Fibroblast of lung (primary cell): ENCODE results near the gene MS4A15. TPM values are rescaled to one million over a fixed set of nuclear protein-coding genes. Genes with fewer than 3 reads are reported as not detected.

ENCODE experiments used
- DNase-seq, 2 donors: peaks; one replicate each; pipeline versions ENCODE4 v3.0.0 to v3.0.0-alpha.2; 2010; ENCODE audit warnings: low read depth in 2 of 2
- H2AFZ ChIP-seq: 2 replicates; pipeline ENCODE4 v1.5.1; 2012; ENCODE audit warnings: low read length, control low read depth, inconsistent platforms
- H3K27ac ChIP-seq: 2 replicates; pipeline ENCODE4 v1.5.1; 2011; ENCODE audit warnings: low read length, control low read depth; ENCODE audit not compliant: insufficient read depth
- H3K27me3 ChIP-seq: 2 replicates; pipeline ENCODE4 v1.5.1; 2011; ENCODE audit warnings: mild to moderate bottlenecking, low read length; ENCODE audit not compliant: control insufficient read depth, insufficient read depth
- H3K36me3 ChIP-seq: 2 replicates; pipeline ENCODE4 v1.5.1; 2011; ENCODE audit warnings: low read length; ENCODE audit not compliant: control insufficient read depth, insufficient read depth
- H3K4me1 ChIP-seq: 2 replicates; pipeline ENCODE4 v1.5.1; 2011; ENCODE audit warnings: low read length; ENCODE audit not compliant: control insufficient read depth, insufficient read depth; ENCODE audit errors: extremely low read depth
- H3K4me2 ChIP-seq: 2 replicates; pipeline ENCODE4 v1.5.1; 2011; ENCODE audit warnings: low read length, control low read depth; ENCODE audit not compliant: insufficient read depth; ENCODE audit errors: extremely low read depth
- H3K4me3 ChIP-seq, 4 experiments: fragments of 200-600 bp in 1 of 4; sonication (generic) in 1 of 4; replicated peaks in 1 of 4; 2 replicates each; pipeline ENCODE4 v1.5.1; 2011 to 2016; ENCODE audit warnings: low read length in 4 of 4, low read depth in 3 of 4, mild to moderate bottlenecking in 3 of 4, control low read depth in 2 of 4, inconsistent platforms in 1 of 4, mixed read lengths in 1 of 4; ENCODE audit not compliant: insufficient read depth in 1 of 4; ENCODE audit errors: control extremely low read depth in 1 of 4
- H3K79me2 ChIP-seq: 2 replicates; pipeline ENCODE4 v1.5.1; 2012; ENCODE audit warnings: mild to moderate bottlenecking, low read length, inconsistent platforms; ENCODE audit not compliant: control insufficient read depth, insufficient read depth
- H3K9ac ChIP-seq: 2 replicates; pipeline ENCODE4 v1.5.1; 2011; ENCODE audit warnings: mild to moderate bottlenecking, low read length, control low read depth; ENCODE audit not compliant: insufficient read depth
- H3K9me3 ChIP-seq: 2 replicates; pipeline ENCODE4 v1.5.1; 2012; ENCODE audit warnings: low read depth, low read length; ENCODE audit not compliant: control insufficient read depth, insufficient read depth
- H4K20me1 ChIP-seq: 2 replicates; pipeline ENCODE4 v1.5.1; 2011; ENCODE audit warnings: low read length; ENCODE audit not compliant: control insufficient read depth, insufficient read depth; ENCODE audit errors: extremely low read depth
- EZH2 ChIP-seq: IDR thresholded peaks from 2 replicates; pipeline ENCODE4 v1.5.1; 2012; ENCODE audit warnings: low read length, control low read depth, mild to moderate bottlenecking; ENCODE audit errors: missing control alignments
- polyA plus RNA-seq, 2 donors: library from polyadenylated mRNA; depleted of rRNA in 1 of 2; stranded (reverse) in 1 of 2; unstranded in 1 of 2; fragments of >200 nt; gene quantifications; 2 replicates each; pipeline ENCODE4 v1.2.1, GENCODE V29; 2011 to 2012; ENCODE audit warnings: missing spikeins in 1 of 2
- total RNA-seq: library from RNA; depleted of rRNA; stranded (reverse); fragments of >200 nt; gene quantifications from 2 replicates; pipeline ENCODE4 v1.2.1, GENCODE V29; 2014
- TF ChIP-seq, protein P1 (sequence below), 2 donors: IDR thresholded peaks in 1 of 2; conservative IDR thresholded peaks in 1 of 2; 1 replicate in 1 of 2; 2 replicates in 1 of 2; pipeline ENCODE4 v1.5.1; 2011 to 2012; ENCODE audit warnings: low read length in 2 of 2, control low read depth in 1 of 2, inconsistent platforms in 1 of 2, low read depth in 1 of 2, mild to moderate bottlenecking in 1 of 2

The MS4A15 gene
- total and polyA plus RNA-seq, 2 donors (not counting 1 experiment from before 2014, with no cell fraction given) = not detected

DNA sequence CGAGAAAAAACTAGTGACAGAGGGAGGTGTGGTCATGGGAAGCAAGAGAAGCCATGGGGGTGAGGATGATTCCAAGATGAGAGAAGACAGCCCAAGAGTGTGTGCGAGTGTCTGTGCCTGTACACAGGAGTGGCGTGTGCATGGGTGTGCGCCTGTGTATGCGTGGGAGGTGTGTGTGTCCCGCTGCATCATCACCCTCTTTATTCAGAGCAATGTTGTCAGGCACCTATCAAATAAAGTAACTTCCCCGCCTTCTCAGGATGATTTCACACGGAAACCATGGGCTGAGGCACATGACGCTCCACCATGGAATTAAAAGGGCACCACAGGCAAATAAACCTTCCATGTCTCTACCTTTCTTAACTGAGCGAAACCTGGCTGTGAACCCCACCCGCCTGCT is 53.0 kb downstream of the MS4A15 start:
- TF ChIP-seq EZH2 = no peak
- TF ChIP-seq, protein P1, sequence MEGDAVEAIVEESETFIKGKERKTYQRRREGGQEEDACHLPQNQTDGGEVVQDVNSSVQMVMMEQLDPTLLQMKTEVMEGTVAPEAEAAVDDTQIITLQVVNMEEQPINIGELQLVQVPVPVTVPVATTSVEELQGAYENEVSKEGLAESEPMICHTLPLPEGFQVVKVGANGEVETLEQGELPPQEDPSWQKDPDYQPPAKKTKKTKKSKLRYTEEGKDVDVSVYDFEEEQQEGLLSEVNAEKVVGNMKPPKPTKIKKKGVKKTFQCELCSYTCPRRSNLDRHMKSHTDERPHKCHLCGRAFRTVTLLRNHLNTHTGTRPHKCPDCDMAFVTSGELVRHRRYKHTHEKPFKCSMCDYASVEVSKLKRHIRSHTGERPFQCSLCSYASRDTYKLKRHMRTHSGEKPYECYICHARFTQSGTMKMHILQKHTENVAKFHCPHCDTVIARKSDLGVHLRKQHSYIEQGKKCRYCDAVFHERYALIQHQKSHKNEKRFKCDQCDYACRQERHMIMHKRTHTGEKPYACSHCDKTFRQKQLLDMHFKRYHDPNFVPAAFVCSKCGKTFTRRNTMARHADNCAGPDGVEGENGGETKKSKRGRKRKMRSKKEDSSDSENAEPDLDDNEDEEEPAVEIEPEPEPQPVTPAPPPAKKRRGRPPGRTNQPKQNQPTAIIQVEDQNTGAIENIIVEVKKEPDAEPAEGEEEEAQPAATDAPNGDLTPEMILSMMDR (conservative IDR thresholded peaks at IDR 0.05 in 1 of 2, IDR thresholded peaks at IDR 0.05 in 1 of 2; ENCODE audit: low read depth in 1 of 2, low read length in 2 of 2) = no peak
- Histone ChIP-seq H3K4me1 (no peaks in the 10 kb centered on the region), H3K4me2 (no peak overlapping the region), H3K9ac (no peak overlapping the region), H2AFZ (no peak overlapping the region), H3K4me3 (no peak overlapping the region), H3K9me3 (no peaks in the 10 kb centered on the region), H3K27me3 (no peaks in the 10 kb centered on the region), H3K27ac (no peak overlapping the region), H3K79me2 (no peaks in the 10 kb centered on the region), H4K20me1 (no peaks in the 10 kb centered on the region), H3K36me3 (no peaks in the 10 kb centered on the region)
- DNase-seq = no peak

DNA sequence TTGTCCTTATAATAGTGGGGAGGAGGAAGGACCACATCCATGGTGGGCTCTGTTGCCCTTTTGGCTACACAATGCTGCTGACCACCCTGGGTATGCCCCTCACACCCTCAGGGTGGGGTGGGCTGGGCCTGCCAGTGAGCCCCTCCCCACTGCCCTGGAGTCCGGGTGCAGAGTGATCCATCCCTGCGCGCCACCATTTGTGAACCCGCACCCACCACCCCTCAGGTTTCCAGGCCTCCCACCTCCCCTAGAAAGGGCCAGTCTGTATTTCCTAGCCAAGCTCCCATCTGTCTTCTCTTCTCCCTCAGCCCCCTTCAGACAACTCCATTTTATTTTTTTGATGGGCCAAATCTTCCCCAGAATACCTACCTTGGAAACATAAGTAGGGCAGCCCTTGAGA is 53.5 kb downstream of the MS4A15 start:
- Histone ChIP-seq H3K36me3 (no peaks in the 10 kb centered on the region), H3K4me3 (no peak overlapping the region), H4K20me1 (no peaks in the 10 kb centered on the region), H3K79me2 (no peaks in the 10 kb centered on the region), H3K4me2 (no peak overlapping the region), H3K27ac (no peak overlapping the region), H2AFZ (no peak overlapping the region), H3K27me3 (no peaks in the 10 kb centered on the region), H3K9me3 (no peaks in the 10 kb centered on the region), H3K4me1 (no peaks in the 10 kb centered on the region), H3K9ac (no peak overlapping the region)
- DNase-seq = no peak
- no peak for TF ChIP-seq EZH2
- TF ChIP-seq, protein P1 (conservative IDR thresholded peaks at IDR 0.05 in 1 of 2, IDR thresholded peaks at IDR 0.05 in 1 of 2; ENCODE audit: low read depth in 1 of 2, low read length in 2 of 2) = no peak

DNA sequence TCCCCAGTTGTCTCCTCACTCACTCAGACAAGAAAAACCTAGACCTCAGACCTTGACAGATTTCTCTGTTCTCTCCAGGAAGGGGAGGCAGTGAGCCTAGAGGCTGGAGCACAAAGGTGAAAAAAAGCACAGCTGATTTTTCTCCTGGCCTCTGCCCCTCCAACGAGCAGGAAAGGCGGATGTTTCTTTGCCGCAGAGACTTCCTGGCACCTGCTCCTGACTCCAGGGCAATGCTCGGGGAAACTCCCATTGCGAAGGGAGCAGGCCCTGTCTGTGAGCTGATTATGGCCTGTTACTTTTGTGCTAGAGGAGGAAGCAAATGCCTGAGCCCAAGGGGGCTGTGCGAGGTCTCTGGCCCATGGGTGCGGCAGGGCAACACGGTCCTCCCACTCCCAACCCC is 53.9 kb downstream of the MS4A15 start:
- Histone ChIP-seq H2AFZ (no peak overlapping the region), H3K36me3 (no peaks in the 10 kb centered on the region), H3K27ac (no peak overlapping the region)

More for the DNA sequence above, 53.9 kb downstream of the MS4A15 start:
- no peaks in the 10 kb centered on the region for H3K79me2 ChIP-seq
- no peaks in the 10 kb centered on the region for H3K9me3 ChIP-seq
- no peaks in the 10 kb centered on the region for H3K4me1 ChIP-seq
- DNase-seq = no peak
- H4K20me1 ChIP-seq = no peaks in the 10 kb centered on the region
- no peak overlapping the region for H3K4me2 ChIP-seq
- TF ChIP-seq EZH2 = no peak
- TF ChIP-seq, protein P1 (conservative IDR thresholded peaks at IDR 0.05 in 1 of 2, IDR thresholded peaks at IDR 0.05 in 1 of 2; ENCODE audit: low read depth in 1 of 2, low read length in 2 of 2) = no peak
- no peak overlapping the region for H3K4me3 ChIP-seq
- H3K9ac ChIP-seq = no peak overlapping the region
- H3K27me3 ChIP-seq = no peaks in the 10 kb centered on the region
